HepG2 (cell line): ENCODE results near the gene DDX50. TPM values are rescaled to one million over a fixed set of nuclear protein-coding genes. Genes with fewer than 3 reads are reported as not detected.

Source experiments
- DMAP1 ChIP-seq: IDR thresholded peaks from 2 replicates; pipeline ENCODE4 v1.6.1; 2016
- EED ChIP-seq: sonication (generic); formaldehyde crosslinking; IDR thresholded peaks from 2 replicates; pipeline ENCODE4 v1.5.0; 2020; ENCODE audit warnings: mild to moderate bottlenecking, missing genetic modification reagents
- GATAD2A ChIP-seq: IDR thresholded peaks from 2 replicates; pipeline ENCODE4 v1.6.1; 2016
- LCORL ChIP-seq, 2 experiments: fragments of 450-650 bp in 1 of 2; sonication (generic) in 1 of 2; formaldehyde crosslinking in 1 of 2; IDR thresholded peaks; 2 replicates each; pipeline versions ENCODE4 v1.5.0 to v1.6.1; 2017 to 2020; ENCODE audit warnings: antibody characterized with exemption in 1 of 2, missing genetic modification reagents in 1 of 2
- MYC ChIP-seq: sonication (generic); formaldehyde crosslinking; IDR thresholded peaks from 2 replicates; pipeline ENCODE4 v1.9.0; 2021; ENCODE audit warnings: missing genetic modification reagents, borderline replicate concordance
- RFX3 ChIP-seq: IDR thresholded peaks from 2 replicates; pipeline ENCODE4 v1.6.1; 2016; ENCODE audit warnings: missing biosample characterization, missing genetic modification reagents
- TBX2 ChIP-seq: sonication (generic); formaldehyde crosslinking; IDR thresholded peaks from 2 replicates; pipeline ENCODE4 v1.5.0; 2020; ENCODE audit warnings: missing genetic modification reagents, mild to moderate bottlenecking, borderline replicate concordance
- TCF12 ChIP-seq, 2 experiments: fragments of 450-650 bp in 1 of 2; sonication (generic) in 1 of 2; formaldehyde crosslinking in 1 of 2; IDR thresholded peaks; 2 replicates each; pipeline versions ENCODE4 v1.6.1 to v1.8.0; 2017 to 2022; ENCODE audit warnings: antibody characterized with exemption in 1 of 2, mild to moderate bottlenecking in 1 of 2, missing genetic modification reagents in 1 of 2, moderate library complexity in 1 of 2
- ZMYM4 ChIP-seq: sonication (generic); formaldehyde crosslinking; IDR thresholded peaks from 2 replicates; pipeline ENCODE4 v1.8.1; 2023; ENCODE audit warnings: mild to moderate bottlenecking, missing genetic modification reagents
- ZNF24 ChIP-seq: fragments of 450-650 bp; IDR thresholded peaks from 2 replicates; pipeline ENCODE4 v1.6.1; 2017; ENCODE audit warnings: antibody characterized with exemption, mild to moderate bottlenecking
- ZNF549 ChIP-seq: sonication (generic); formaldehyde crosslinking; IDR thresholded peaks from 2 replicates; pipeline ENCODE4 v1.5.0; 2020; ENCODE audit warnings: missing genetic modification reagents
- ZNF564 ChIP-seq: sonication (generic); formaldehyde crosslinking; IDR thresholded peaks from 2 replicates; pipeline ENCODE4 v1.8.1; 2023; ENCODE audit warnings: mild to moderate bottlenecking, missing genetic modification reagents
- ZNF569 ChIP-seq: sonication (generic); formaldehyde crosslinking; IDR thresholded peaks from 2 replicates; pipeline ENCODE4 v1.5.0; 2020; ENCODE audit warnings: mild to moderate bottlenecking, missing genetic modification reagents, moderate library complexity, borderline replicate concordance
- ZNF773 ChIP-seq: sonication (generic); formaldehyde crosslinking; IDR thresholded peaks from 2 replicates; pipeline ENCODE4 v1.4.0; 2020; ENCODE audit warnings: missing genetic modification reagents, borderline replicate concordance
- polyA plus RNA-seq, 8 experiments: library from polyadenylated mRNA; depleted of rRNA in 3 of 8; stranded (reverse) in 7 of 8; unstranded in 1 of 8; fragments of >200 nt; fragmentation: Illumina TruSeq in 4 of 8; extraction: Trizol in 4 of 8; gene quantifications; 2 replicates each; pipeline versions ENCODE4 v1.2.1 to v1.2.3, GENCODE V29; 2011 to 2016; ENCODE audit warnings: low read depth in 4 of 8, missing spikeins in 1 of 8, mixed read lengths in 1 of 8; ENCODE audit not compliant: insufficient read depth in 1 of 8
- total RNA-seq, 5 experiments: library from RNA; depleted of rRNA; stranded (reverse); fragments of >200 nt; fragmentation: Illumina TruSeq; extraction: Trizol; gene quantifications; 2 replicates each; pipeline ENCODE4 v1.2.3, GENCODE V29; 2016; ENCODE audit warnings: low read depth in 1 of 5
- TF ChIP-seq, protein P1 (sequence below): sonication (generic); formaldehyde crosslinking; IDR thresholded peaks from 2 replicates; pipeline ENCODE4 v1.5.1; 2020; ENCODE audit warnings: missing genetic modification reagents, mild to moderate bottlenecking, borderline replicate concordance
- TF ChIP-seq, protein P2 (sequence below): sonication (generic); formaldehyde crosslinking; IDR thresholded peaks from 2 replicates; pipeline ENCODE4 v1.5.0; 2020; ENCODE audit warnings: mild to moderate bottlenecking, missing genetic modification reagents
- TF ChIP-seq, protein P3 (sequence below): sonication (generic); formaldehyde crosslinking; IDR thresholded peaks from 2 replicates; pipeline ENCODE4 v1.4.0; 2020; ENCODE audit warnings: missing genetic modification reagents, borderline replicate concordance
- TF ChIP-seq, protein P4 (sequence below): conservative IDR thresholded peaks from 2 replicates; pipeline ENCODE4 v1.6.1; 2018; ENCODE audit warnings: missing genetic modification reagents
- TF ChIP-seq, protein P5 (sequence below): sonication (generic); formaldehyde crosslinking; IDR thresholded peaks from 2 replicates; pipeline ENCODE4 v1.4.0; 2020; ENCODE audit warnings: missing genetic modification reagents, mild to moderate bottlenecking, borderline replicate concordance

Gene DDX50
- total and polyA plus RNA-seq, 2 of the 13 experiments (the other 11 are each of a cell fraction or from before 2014, with no cell fraction given) = 19.0 to 38.2 TPM

DNA sequence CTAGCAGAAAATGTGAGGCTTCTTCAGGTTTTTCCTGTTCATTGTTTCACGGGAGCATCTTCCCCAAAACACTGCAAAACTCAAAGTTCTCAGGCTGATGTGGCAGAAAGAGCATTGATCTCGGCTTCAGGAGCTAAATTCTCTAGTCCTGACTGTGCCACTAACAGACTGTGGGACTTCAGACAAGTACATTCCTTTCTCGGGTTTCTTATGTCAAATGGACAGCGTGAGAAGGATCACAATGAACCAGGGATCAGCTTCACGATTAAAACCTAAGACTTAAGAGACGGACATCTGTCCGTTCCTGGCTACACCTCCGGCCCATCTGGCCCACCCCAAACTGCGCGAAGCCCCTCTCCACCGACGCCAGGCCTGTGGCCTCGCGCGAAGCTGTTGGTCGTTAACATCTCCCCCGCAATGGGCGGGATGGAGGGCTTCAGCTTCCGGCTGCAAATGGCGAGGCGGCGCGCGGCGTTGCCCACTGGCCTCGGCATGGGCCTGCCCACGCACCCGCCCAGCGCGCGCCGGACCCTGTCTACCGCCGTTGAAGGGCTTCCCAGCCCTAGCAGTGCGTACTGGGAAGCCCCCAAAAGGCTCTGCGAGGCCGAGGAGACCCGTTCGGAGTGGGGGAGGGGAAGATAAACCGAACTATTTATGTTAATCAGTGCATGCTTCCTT is 549 bp upstream of the DDX50 start (continued):
- TF ChIP-seq TBX2 (CRISPR knock-in tag) (peak; percentile 67), ZNF569 (peak; percentile 39; the same call in 1 of the 2 replicates), DMAP1 (CRISPR knock-in tag) (peak; percentile 94), TCF12 (IDR thresholded peaks at IDR 0.05) (no peak), TCF12 (CRISPR knock-in tag; IDR thresholded peaks at IDR 0.05) (no peak), ZNF564 (CRISPR knock-in tag) (0 out of 2 replicates have a peak, but pooled peaks have one; percentile 65), EED (CRISPR knock-in tag) (peak; percentile 69; the same call in 1 of the 2 replicates), RFX3 (CRISPR knock-in tag) (no peak), LCORL (IDR thresholded peaks at IDR 0.05) (no peak), LCORL (CRISPR knock-in tag; IDR thresholded peaks at IDR 0.05) (peak; percentile 51), ZMYM4 (CRISPR knock-in tag) (peak; percentile 95), MYC (CRISPR knock-in tag) (peak; percentile 86), ZNF24 (no peak), GATAD2A (CRISPR knock-in tag) (peak; percentile 32; the same call in 1 of the 2 replicates), ZNF549 (CRISPR knock-in tag) (0 out of 2 replicates have a peak, but pooled peaks have one; percentile 47), ZNF773 (CRISPR knock-in tag) (peak; percentile 96)
- TF ChIP-seq, protein P1, sequence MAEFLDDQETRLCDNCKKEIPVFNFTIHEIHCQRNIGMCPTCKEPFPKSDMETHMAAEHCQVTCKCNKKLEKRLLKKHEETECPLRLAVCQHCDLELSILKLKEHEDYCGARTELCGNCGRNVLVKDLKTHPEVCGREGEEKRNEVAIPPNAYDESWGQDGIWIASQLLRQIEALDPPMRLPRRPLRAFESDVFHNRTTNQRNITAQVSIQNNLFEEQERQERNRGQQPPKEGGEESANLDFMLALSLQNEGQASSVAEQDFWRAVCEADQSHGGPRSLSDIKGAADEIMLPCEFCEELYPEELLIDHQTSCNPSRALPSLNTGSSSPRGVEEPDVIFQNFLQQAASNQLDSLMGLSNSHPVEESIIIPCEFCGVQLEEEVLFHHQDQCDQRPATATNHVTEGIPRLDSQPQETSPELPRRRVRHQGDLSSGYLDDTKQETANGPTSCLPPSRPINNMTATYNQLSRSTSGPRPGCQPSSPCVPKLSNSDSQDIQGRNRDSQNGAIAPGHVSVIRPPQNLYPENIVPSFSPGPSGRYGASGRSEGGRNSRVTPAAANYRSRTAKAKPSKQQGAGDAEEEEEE (CRISPR knock-in tag) = no peak
- TF ChIP-seq, protein P2, sequence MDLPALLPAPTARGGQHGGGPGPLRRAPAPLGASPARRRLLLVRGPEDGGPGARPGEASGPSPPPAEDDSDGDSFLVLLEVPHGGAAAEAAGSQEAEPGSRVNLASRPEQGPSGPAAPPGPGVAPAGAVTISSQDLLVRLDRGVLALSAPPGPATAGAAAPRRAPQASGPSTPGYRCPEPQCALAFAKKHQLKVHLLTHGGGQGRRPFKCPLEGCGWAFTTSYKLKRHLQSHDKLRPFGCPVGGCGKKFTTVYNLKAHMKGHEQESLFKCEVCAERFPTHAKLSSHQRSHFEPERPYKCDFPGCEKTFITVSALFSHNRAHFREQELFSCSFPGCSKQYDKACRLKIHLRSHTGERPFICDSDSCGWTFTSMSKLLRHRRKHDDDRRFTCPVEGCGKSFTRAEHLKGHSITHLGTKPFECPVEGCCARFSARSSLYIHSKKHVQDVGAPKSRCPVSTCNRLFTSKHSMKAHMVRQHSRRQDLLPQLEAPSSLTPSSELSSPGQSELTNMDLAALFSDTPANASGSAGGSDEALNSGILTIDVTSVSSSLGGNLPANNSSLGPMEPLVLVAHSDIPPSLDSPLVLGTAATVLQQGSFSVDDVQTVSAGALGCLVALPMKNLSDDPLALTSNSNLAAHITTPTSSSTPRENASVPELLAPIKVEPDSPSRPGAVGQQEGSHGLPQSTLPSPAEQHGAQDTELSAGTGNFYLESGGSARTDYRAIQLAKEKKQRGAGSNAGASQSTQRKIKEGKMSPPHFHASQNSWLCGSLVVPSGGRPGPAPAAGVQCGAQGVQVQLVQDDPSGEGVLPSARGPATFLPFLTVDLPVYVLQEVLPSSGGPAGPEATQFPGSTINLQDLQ (CRISPR knock-in tag) = no peak
- TF ChIP-seq, protein P3, sequence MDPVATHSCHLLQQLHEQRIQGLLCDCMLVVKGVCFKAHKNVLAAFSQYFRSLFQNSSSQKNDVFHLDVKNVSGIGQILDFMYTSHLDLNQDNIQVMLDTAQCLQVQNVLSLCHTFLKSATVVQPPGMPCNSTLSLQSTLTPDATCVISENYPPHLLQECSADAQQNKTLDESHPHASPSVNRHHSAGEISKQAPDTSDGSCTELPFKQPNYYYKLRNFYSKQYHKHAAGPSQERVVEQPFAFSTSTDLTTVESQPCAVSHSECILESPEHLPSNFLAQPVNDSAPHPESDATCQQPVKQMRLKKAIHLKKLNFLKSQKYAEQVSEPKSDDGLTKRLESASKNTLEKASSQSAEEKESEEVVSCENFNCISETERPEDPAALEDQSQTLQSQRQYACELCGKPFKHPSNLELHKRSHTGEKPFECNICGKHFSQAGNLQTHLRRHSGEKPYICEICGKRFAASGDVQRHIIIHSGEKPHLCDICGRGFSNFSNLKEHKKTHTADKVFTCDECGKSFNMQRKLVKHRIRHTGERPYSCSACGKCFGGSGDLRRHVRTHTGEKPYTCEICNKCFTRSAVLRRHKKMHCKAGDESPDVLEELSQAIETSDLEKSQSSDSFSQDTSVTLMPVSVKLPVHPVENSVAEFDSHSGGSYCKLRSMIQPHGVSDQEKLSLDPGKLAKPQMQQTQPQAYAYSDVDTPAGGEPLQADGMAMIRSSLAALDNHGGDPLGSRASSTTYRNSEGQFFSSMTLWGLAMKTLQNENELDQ (CRISPR knock-in tag) = peak; percentile 81; the same call in 1 of the 2 replicates
- TF ChIP-seq, protein P4, sequence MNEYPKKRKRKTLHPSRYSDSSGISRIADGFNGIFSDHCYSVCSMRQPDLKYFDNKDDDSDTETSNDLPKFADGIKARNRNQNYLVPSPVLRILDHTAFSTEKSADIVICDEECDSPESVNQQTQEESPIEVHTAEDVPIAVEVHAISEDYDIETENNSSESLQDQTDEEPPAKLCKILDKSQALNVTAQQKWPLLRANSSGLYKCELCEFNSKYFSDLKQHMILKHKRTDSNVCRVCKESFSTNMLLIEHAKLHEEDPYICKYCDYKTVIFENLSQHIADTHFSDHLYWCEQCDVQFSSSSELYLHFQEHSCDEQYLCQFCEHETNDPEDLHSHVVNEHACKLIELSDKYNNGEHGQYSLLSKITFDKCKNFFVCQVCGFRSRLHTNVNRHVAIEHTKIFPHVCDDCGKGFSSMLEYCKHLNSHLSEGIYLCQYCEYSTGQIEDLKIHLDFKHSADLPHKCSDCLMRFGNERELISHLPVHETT = no peak; the same call in none of the 2 replicates
- TF ChIP-seq, protein P5, sequence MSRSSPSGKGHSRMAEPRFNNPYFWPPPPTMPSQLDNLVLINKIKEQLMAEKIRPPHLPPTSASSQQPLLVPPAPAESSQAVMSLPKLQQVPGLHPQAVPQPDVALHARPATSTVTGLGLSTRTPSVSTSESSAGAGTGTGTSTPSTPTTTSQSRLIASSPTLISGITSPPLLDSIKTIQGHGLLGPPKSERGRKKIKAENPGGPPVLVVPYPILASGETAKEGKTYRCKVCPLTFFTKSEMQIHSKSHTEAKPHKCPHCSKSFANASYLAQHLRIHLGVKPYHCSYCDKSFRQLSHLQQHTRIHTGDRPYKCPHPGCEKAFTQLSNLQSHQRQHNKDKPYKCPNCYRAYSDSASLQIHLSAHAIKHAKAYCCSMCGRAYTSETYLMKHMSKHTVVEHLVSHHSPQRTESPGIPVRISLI (CRISPR knock-in tag) = peak; percentile 62
